ENCODE measurements around the gene BIVM. TPM values are rescaled to one million over a fixed set of nuclear protein-coding genes. Genes with fewer than 3 reads are reported as not detected.

The BIVM gene
- total RNA-seq, 2 donors from 2014 or later, result 20.2 to 38.9 TPM

GRCh38 chr13:102846261-102847015 lies 47.5 kb downstream of the BIVM start:
- Histone ChIP-seq H3K27ac (peak overlapping the region; percentile 96), H3K4me1 (peaks cover 0 to 24% of the 10 kb centered on the region in 2 donors), H3K9me3 (no peaks in the 10 kb centered on the region), H3K27me3 (no peaks in the 10 kb centered on the region), H3K36me3 (no peaks in the 10 kb centered on the region), H3K4me3 (peak overlapping the region; percentile 76 to 98)
- no peak for DNase-seq (ENCODE audit: low spot score)
- TF ChIP-seq CTCF (IDR thresholded peaks at IDR 0.05), result no peak

GRCh38 chr13:102847272-102848234 lies 48.6 kb downstream of the BIVM start:
- no peaks in the 10 kb centered on the region for H3K36me3 ChIP-seq
- peak overlapping the region; percentile 76 to 98 for H3K4me3 ChIP-seq
- no peak for DNase-seq (ENCODE audit: low spot score)
- H3K9me3 ChIP-seq, result no peaks in the 10 kb centered on the region
- no peaks in the 10 kb centered on the region for H3K27me3 ChIP-seq
- peak; percentile 33 to 80 for TF ChIP-seq CTCF (IDR thresholded peaks at IDR 0.05)
- peak overlapping the region; percentile 96 for H3K27ac ChIP-seq
- peaks cover 0 to 28% of the 10 kb centered on the region in 2 donors for H3K4me1 ChIP-seq

- peaks cover 2% of the 10 kb centered on the region for H3K36me3 ChIP-seq
- no peak overlapping the region for H3K4me3 ChIP-seq
- no peaks in the 10 kb centered on the region for H3K27me3 ChIP-seq
- DNase-seq (ENCODE audit: low spot score), result no peak
- peaks cover 0 to 31% of the 10 kb centered on the region in 2 donors for H3K4me1 ChIP-seq
- no peak for TF ChIP-seq CTCF (IDR thresholded peaks at IDR 0.05)
- H3K27ac ChIP-seq, result no peak overlapping the region
- H3K9me3 ChIP-seq, result no peaks in the 10 kb centered on the region
These were observed 50.0 kb downstream of the BIVM start for GRCh38 chr13:102848956-102849355.

GRCh38 chr13:102852556-102852955 lies 53.6 kb downstream of the BIVM start:
- no peaks in the 10 kb centered on the region for H3K27me3 ChIP-seq
- H3K9me3 ChIP-seq, result no peaks in the 10 kb centered on the region
- H3K27ac ChIP-seq, result no peak overlapping the region
- no peak for DNase-seq (ENCODE audit: low spot score)
- no peak for TF ChIP-seq CTCF (IDR thresholded peaks at IDR 0.05)
- peaks cover 0 to 21% of the 10 kb centered on the region in 2 donors for H3K4me1 ChIP-seq
- H3K36me3 ChIP-seq, result peaks cover 28% of the 10 kb centered on the region
- no peak overlapping the region for H3K4me3 ChIP-seq

GRCh38 chr13:102854675-102855074 lies 55.8 kb downstream of the BIVM start:
- no peak for TF ChIP-seq CTCF (IDR thresholded peaks at IDR 0.05)
- Histone ChIP-seq H3K27ac (no peak overlapping the region), H3K27me3 (no peaks in the 10 kb centered on the region), H3K4me1 (peaks cover 0 to 13% of the 10 kb centered on the region in 2 donors), H3K36me3 (peaks cover 48% of the 10 kb centered on the region), H3K9me3 (no peaks in the 10 kb centered on the region), H3K4me3 (no peak overlapping the region)
- DNase-seq (ENCODE audit: low spot score), result no peak
